H9 (cell line): ENCODE measurements around the gene FHL3. TPM values are rescaled to one million over a fixed set of nuclear protein-coding genes. Genes with fewer than 3 reads are reported as not detected.

Source experiments
- DNase-seq: peaks from one replicate; pipeline ENCODE4 v3.0.0-alpha.2; 2017
- H2AFZ ChIP-seq: one replicate; pipeline ENCODE4 v1.6.1; 2013; ENCODE audit warnings: mild to moderate bottlenecking, low read length, control low read depth, moderate library complexity
- H2AK5ac ChIP-seq: 2 replicates; pipeline ENCODE4 v1.6.1; 2013; ENCODE audit warnings: low read length, control low read depth, mixed read lengths; ENCODE audit not compliant: insufficient read length
- H2BK120ac ChIP-seq: one replicate; pipeline ENCODE4 v1.6.1; 2013; ENCODE audit warnings: low read depth, mild to moderate bottlenecking, low read length, control low read depth, inconsistent platforms; ENCODE audit not compliant: poor library complexity, severe bottlenecking
- H2BK12ac ChIP-seq: 2 replicates; pipeline ENCODE4 v1.6.1; 2013; ENCODE audit warnings: low read length, control low read depth, mixed read lengths, low read depth; ENCODE audit not compliant: insufficient read length
- H2BK15ac ChIP-seq: 2 replicates; pipeline ENCODE4 v1.6.1; 2013; ENCODE audit warnings: low read depth, low read length, control low read depth
- H2BK20ac ChIP-seq: one replicate; pipeline ENCODE4 v1.6.1; 2013; ENCODE audit warnings: low read depth, mild to moderate bottlenecking, low read length, control low read depth, inconsistent platforms; ENCODE audit not compliant: poor library complexity, severe bottlenecking
- H2BK5ac ChIP-seq: 2 replicates; pipeline ENCODE4 v1.6.1; 2013; ENCODE audit warnings: low read length, control low read depth, mixed read lengths; ENCODE audit not compliant: insufficient read length
- H3K14ac ChIP-seq: 2 replicates; pipeline ENCODE4 v1.6.1; 2013; ENCODE audit warnings: low read length, control low read depth; ENCODE audit not compliant: insufficient read depth
- H3K18ac ChIP-seq: 2 replicates; pipeline ENCODE4 v1.6.1; 2013; ENCODE audit warnings: low read depth, mild to moderate bottlenecking, mixed read lengths, low read length, control low read depth; ENCODE audit not compliant: insufficient read length
- H3K23ac ChIP-seq: 2 replicates; pipeline ENCODE4 v1.6.1; 2013; ENCODE audit warnings: low read length, control low read depth, mixed read lengths, low read depth; ENCODE audit not compliant: insufficient read length
- H3K23me2 ChIP-seq: 2 replicates; pipeline ENCODE4 v1.6.1; 2013; ENCODE audit warnings: low read depth, mild to moderate bottlenecking, mixed read lengths, low read length, control low read depth; ENCODE audit not compliant: insufficient read length, poor library complexity, severe bottlenecking
- H3K27ac ChIP-seq: 2 replicates; pipeline ENCODE4 v1.5.1; 2013; ENCODE audit warnings: low read length, control low read depth, mixed read lengths, low read depth; ENCODE audit not compliant: insufficient read length
- H3K27me3 ChIP-seq: 2 replicates; pipeline ENCODE4 v1.6.1; 2013; ENCODE audit warnings: low read length, control low read depth, inconsistent platforms; ENCODE audit not compliant: insufficient read depth
- H3K4ac ChIP-seq: 2 replicates; pipeline ENCODE4 v1.6.1; 2013; ENCODE audit warnings: low read depth, mild to moderate bottlenecking, control low read depth, inconsistent platforms, low read length, moderate library complexity
- H3K4me1 ChIP-seq: 2 replicates; pipeline ENCODE4 v1.6.1; 2013; ENCODE audit warnings: low read length, control low read depth, inconsistent platforms; ENCODE audit not compliant: insufficient read depth
- H3K4me2 ChIP-seq: 2 replicates; pipeline ENCODE4 v1.6.1; 2013; ENCODE audit warnings: low read length, control low read depth, mixed read lengths; ENCODE audit not compliant: insufficient read length, insufficient read depth
- H3K56ac ChIP-seq: 2 replicates; pipeline ENCODE4 v1.6.1; 2013; ENCODE audit warnings: low read depth, mild to moderate bottlenecking, mixed read lengths, low read length, control low read depth; ENCODE audit not compliant: insufficient read length
- H3K79me1 ChIP-seq: 2 replicates; pipeline ENCODE4 v1.6.1; 2013; ENCODE audit warnings: low read depth, mild to moderate bottlenecking, moderate library complexity, low read length, control low read depth, inconsistent platforms; ENCODE audit not compliant: insufficient read depth, poor library complexity, severe bottlenecking
- H3K79me2 ChIP-seq: 2 replicates; pipeline ENCODE4 v1.6.1; 2013; ENCODE audit warnings: low read length, control low read depth, inconsistent platforms; ENCODE audit not compliant: insufficient read depth
- H3K9ac ChIP-seq: 2 replicates; pipeline ENCODE4 v1.6.1; 2013; ENCODE audit warnings: low read length, control low read depth, mixed read lengths; ENCODE audit not compliant: insufficient read length; ENCODE audit errors: extremely low read depth
- H3K9me3 ChIP-seq: one replicate; pipeline ENCODE4 v1.6.1; 2013; ENCODE audit warnings: low read depth, low read length, inconsistent platforms; ENCODE audit not compliant: control insufficient read depth
- H3T11ph ChIP-seq: one replicate; pipeline ENCODE4 v1.6.1; 2013; ENCODE audit warnings: mild to moderate bottlenecking, low read length, control low read depth, inconsistent platforms
- H4K20me1 ChIP-seq: one replicate; pipeline ENCODE4 v1.6.1; 2013; ENCODE audit not compliant: control insufficient read depth, insufficient read length, insufficient read depth
- H4K5ac ChIP-seq: 2 replicates; pipeline ENCODE4 v1.6.1; 2013; ENCODE audit warnings: low read depth, mild to moderate bottlenecking, mixed read lengths, low read length, control low read depth; ENCODE audit not compliant: insufficient read length
- H4K8ac ChIP-seq: replicated peaks from 2 replicates; pipeline ENCODE4 v1.6.1; 2013; ENCODE audit warnings: low read length, control low read depth, mixed read lengths, low read depth; ENCODE audit not compliant: insufficient read length
- H4K91ac ChIP-seq: 2 replicates; pipeline ENCODE4 v1.6.1; 2013; ENCODE audit warnings: low read depth, mild to moderate bottlenecking, moderate library complexity, mixed read lengths, low read length, control low read depth; ENCODE audit not compliant: insufficient read length
- H3K27ac Mint-ChIP-seq, 3 experiments: 2 replicates in 2 of 3; 3 replicates in 1 of 3; pipeline ENCODE4 v1.8.0; 2020 to 2021; ENCODE audit warnings: mixed read lengths in 3 of 3, mild to moderate bottlenecking in 1 of 3, moderate library complexity in 1 of 3
- H3K27me3 Mint-ChIP-seq: 2 replicates; pipeline ENCODE4 v1.8.0; 2021; ENCODE audit warnings: low read depth, mild to moderate bottlenecking, moderate library complexity, mixed read lengths
- H3K36me3 Mint-ChIP-seq, 3 experiments: 2 replicates in 2 of 3; 3 replicates in 1 of 3; pipeline ENCODE4 v1.8.0; 2020 to 2021; ENCODE audit warnings: low read depth in 3 of 3, mixed read lengths in 3 of 3; ENCODE audit not compliant: insufficient read depth in 1 of 3
- H3K4me1 Mint-ChIP-seq, 2 experiments: 2 replicates each; pipeline ENCODE4 v1.8.0; 2020; ENCODE audit warnings: mixed read lengths in 2 of 2
- H3K4me3 Mint-ChIP-seq, 2 experiments: 2 replicates in 1 of 2; 3 replicates in 1 of 2; pipeline ENCODE4 v1.8.0; 2020 to 2021; ENCODE audit warnings: mild to moderate bottlenecking in 2 of 2, mixed read lengths in 2 of 2, moderate library complexity in 1 of 2
- H3K9me3 Mint-ChIP-seq, 2 experiments: 2 replicates in 1 of 2; 3 replicates in 1 of 2; pipeline ENCODE4 v1.8.0; 2020; ENCODE audit warnings: mild to moderate bottlenecking in 2 of 2, mixed read lengths in 2 of 2, moderate library complexity in 1 of 2
- CTCF ChIP-seq: fragments of 200-600 bp; sonication (generic); conservative IDR thresholded peaks from 3 replicates; pipeline ENCODE4 v1.8.0; 2021; ENCODE audit warnings: antibody characterized with exemption, mild to moderate bottlenecking
- WGBS: extraction: QIAGEN DNeasy Blood & Tissue Kit; methylation state at CpG from one replicate; pipeline ENCODE4 v1.1.7; 2013; ENCODE audit warnings: missing lambda C conversion rate, low lambda C conversion rate, mixed read lengths; ENCODE audit not compliant: insufficient read length; ENCODE audit errors: extremely low coverage; 5-methylcytosine and 5-hydroxymethylcytosine counted together
- total RNA-seq: library from RNA; stranded (reverse); gene quantifications from 2 replicates; pipeline ENCODE4 v1.2.1, GENCODE V29; 2021

FHL3 gene
- total RNA-seq, 1 experiment from 2014 or later: 32.8 TPM

GRCh38 chr1:37998913-37999429 is 6.3 kb downstream of the FHL3 start:
- no peak for TF ChIP-seq CTCF
- no peak overlapping the region for H2BK15ac ChIP-seq
- WGBS: no CpG with 5 or more reads among the region's 16 CpGs
- peak overlapping the region; percentile 43 to 98 (median 94); a peak in 6 of 7 replicates for H3K27ac Mint-ChIP-seq
- H3K4me1 Mint-ChIP-seq: peaks cover 47 to 56% of the 10 kb centered on the region in 2 experiments
- no peaks in the 10 kb centered on the region for H3K9me3 ChIP-seq
- H4K5ac ChIP-seq: no peak overlapping the region
- H3K4me3 Mint-ChIP-seq: no peak overlapping the region
- H2BK20ac ChIP-seq: no peak overlapping the region
- no peaks in the 10 kb centered on the region for H3K27me3 ChIP-seq
- H3K9me3 Mint-ChIP-seq: no peaks in the 10 kb centered on the region
- no peak overlapping the region for H2AFZ ChIP-seq
- no peak overlapping the region for H3K4me2 ChIP-seq
- no peak overlapping the region for H3T11ph ChIP-seq
- no peak overlapping the region for H2BK12ac ChIP-seq
- no peak overlapping the region; the same call in 1 of the 2 replicates for H3K14ac ChIP-seq
- DNase-seq: no peak
- no peaks in the 10 kb centered on the region for H3K79me1 ChIP-seq
- H3K36me3 Mint-ChIP-seq: peaks cover 17 to 37% (median 32%) of the 10 kb centered on the region in 3 experiments
- H3K27ac ChIP-seq: peak overlapping the region; percentile 60
- no peak overlapping the region for H4K8ac ChIP-seq
- peaks cover 31% of the 10 kb centered on the region for H3K4me1 ChIP-seq
- peak overlapping the region; percentile 18 for H3K18ac ChIP-seq
- H2BK120ac ChIP-seq: no peak overlapping the region
- peaks cover 5% of the 10 kb centered on the region; the same call in 1 of the 2 replicates for H3K79me2 ChIP-seq
- H3K23me2 ChIP-seq: peaks cover 13% of the 10 kb centered on the region
- no peak overlapping the region for H2BK5ac ChIP-seq
- H3K27me3 Mint-ChIP-seq: no peaks in the 10 kb centered on the region
- H3K56ac ChIP-seq: no peak overlapping the region
- no peak overlapping the region for H2AK5ac ChIP-seq
- H4K91ac ChIP-seq: no peak overlapping the region
- H3K23ac ChIP-seq: no peak overlapping the region
- no peak overlapping the region for H3K9ac ChIP-seq
- H3K4ac ChIP-seq: no peak overlapping the region
- no peaks in the 10 kb centered on the region for H4K20me1 ChIP-seq
